Calu3 (cell line): ENCODE results near the gene SERTAD4. TPM values are rescaled to one million over a fixed set of nuclear protein-coding genes. Genes with fewer than 3 reads are reported as not detected.

Source experiments
- BruUV-seq: library from RNA; stranded (reverse); fragments of 400-500 nt; replicated peaks from 2 replicates; lab custom pipeline; 2021; lab: Mats Ljungman, UMichigan
- CTCF ChIA-PET: fragments of 300-600 bp; sonication (Branson Sonifier 250); formaldehyde crosslinking; loops from one replicate; lab custom pipeline; 2022; ENCODE audit warnings: antibody characterized with exemption; lab: Charles Lee
- DNase-seq: peaks from one replicate; pipeline ENCODE4 v3.0.0; 2022
- H3K27ac Mint-ChIP-seq: one replicate; pipeline ENCODE4 v1.8.0; 2022; ENCODE audit warnings: mixed read lengths; ENCODE audit not compliant: unreplicated experiment
- H3K27me3 Mint-ChIP-seq: one replicate; pipeline ENCODE4 v1.8.0; 2022; ENCODE audit warnings: mixed read lengths; ENCODE audit not compliant: unreplicated experiment
- H3K36me3 Mint-ChIP-seq: one replicate; pipeline ENCODE4 v1.8.0; 2022; ENCODE audit warnings: mild to moderate bottlenecking, moderate library complexity, mixed read lengths; ENCODE audit not compliant: insufficient read depth, unreplicated experiment
- H3K4me1 Mint-ChIP-seq: one replicate; pipeline ENCODE4 v1.8.0; 2022; ENCODE audit warnings: mild to moderate bottlenecking, low read depth, mixed read lengths; ENCODE audit not compliant: unreplicated experiment
- H3K4me3 Mint-ChIP-seq: one replicate; pipeline ENCODE4 v1.8.0; 2022; ENCODE audit warnings: mild to moderate bottlenecking, low read depth, moderate library complexity, mixed read lengths; ENCODE audit not compliant: unreplicated experiment
- H3K9me3 Mint-ChIP-seq: one replicate; pipeline ENCODE4 v1.8.0; 2022; ENCODE audit warnings: low read depth, mixed read lengths; ENCODE audit not compliant: unreplicated experiment
- intact Hi-C: fragments of 100-400 bp; cut with micrococcal nuclease; formaldehyde crosslinking; loops from one replicate; pipeline ENCODE4 v1.10.0; 2022; ENCODE audit not compliant: unreplicated experiment
- total RNA-seq: library from RNA; stranded (reverse); gene quantifications from 2 replicates; pipeline ENCODE4 v1.2.3, GENCODE V29; 2022
- TF ChIP-seq, protein P1 (sequence below): fragments of 200-600 bp; IDR thresholded peaks from one replicate; pipeline ENCODE4 v1.8.0; 2022; ENCODE audit warnings: antibody characterized with exemption; ENCODE audit not compliant: unreplicated experiment

SERTAD4 gene
- total RNA-seq, 1 experiment from 2014 or later: 14.7 TPM

DNA sequence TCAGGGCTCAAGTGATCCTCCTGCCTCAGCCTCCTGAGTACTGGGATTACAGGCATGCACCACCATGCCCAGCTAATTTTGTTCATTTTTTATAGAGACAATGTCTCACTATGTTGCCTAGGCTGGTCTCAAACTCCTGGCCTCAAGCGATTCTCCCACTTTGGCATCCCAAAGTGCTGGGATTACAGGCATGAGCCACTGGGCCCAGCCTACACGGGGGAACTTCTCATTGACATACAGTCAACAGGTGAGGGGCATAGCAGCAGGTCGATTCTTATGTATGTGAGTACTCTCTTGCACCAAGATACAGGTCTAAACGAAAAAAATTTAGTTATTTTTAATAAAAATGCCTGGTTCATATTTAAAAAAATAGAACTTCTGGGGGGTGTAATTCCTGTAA lies 56.7 kb downstream of the SERTAD4 start:
- Mint-ChIP-seq H3K27ac (no peak overlapping the region), H3K4me3 (no peak overlapping the region), H3K4me1 (peaks cover 8% of the 10 kb centered on the region), H3K9me3 (no peaks in the 10 kb centered on the region), H3K36me3 (no peaks in the 10 kb centered on the region), H3K27me3 (peaks cover 33% of the 10 kb centered on the region)
- no peak for DNase-seq
- BruUV-seq: no TSS peak
- TF ChIP-seq, protein P1, sequence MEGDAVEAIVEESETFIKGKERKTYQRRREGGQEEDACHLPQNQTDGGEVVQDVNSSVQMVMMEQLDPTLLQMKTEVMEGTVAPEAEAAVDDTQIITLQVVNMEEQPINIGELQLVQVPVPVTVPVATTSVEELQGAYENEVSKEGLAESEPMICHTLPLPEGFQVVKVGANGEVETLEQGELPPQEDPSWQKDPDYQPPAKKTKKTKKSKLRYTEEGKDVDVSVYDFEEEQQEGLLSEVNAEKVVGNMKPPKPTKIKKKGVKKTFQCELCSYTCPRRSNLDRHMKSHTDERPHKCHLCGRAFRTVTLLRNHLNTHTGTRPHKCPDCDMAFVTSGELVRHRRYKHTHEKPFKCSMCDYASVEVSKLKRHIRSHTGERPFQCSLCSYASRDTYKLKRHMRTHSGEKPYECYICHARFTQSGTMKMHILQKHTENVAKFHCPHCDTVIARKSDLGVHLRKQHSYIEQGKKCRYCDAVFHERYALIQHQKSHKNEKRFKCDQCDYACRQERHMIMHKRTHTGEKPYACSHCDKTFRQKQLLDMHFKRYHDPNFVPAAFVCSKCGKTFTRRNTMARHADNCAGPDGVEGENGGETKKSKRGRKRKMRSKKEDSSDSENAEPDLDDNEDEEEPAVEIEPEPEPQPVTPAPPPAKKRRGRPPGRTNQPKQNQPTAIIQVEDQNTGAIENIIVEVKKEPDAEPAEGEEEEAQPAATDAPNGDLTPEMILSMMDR: no peak
- CTCF ChIA-PET: no interaction called here
- intact Hi-C loops: no loop called here

DNA sequence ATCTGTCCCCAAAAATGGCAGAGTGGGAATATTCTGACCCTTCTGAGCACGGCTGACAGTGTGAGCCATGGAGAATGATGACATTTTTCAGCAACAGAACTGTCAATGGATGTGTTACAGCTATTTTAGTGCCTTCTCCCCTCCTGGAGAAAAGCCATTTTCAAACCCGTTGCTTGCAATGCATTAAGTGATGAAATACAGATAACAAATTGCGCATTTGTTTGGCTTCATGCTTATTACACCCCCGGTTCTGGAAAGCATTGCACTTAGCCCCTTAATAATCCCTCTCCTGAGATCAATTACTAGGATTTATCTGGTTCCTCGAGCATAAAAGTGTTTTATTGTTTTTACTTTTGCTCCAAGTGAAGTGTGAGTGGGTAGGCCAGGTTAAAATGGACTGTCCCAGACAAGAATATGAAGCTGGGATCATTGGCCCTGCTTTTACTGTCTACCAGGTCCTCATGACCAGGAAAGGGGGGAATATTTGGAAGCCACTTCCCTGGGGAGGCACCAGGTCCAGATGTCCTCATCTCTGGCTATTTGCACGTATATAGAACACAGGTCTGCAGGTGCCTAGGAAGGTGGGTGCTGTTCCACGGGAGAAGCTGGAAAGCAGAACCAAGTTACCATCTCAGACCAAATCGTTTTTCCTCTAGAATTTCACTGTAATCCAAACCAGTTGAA lies 58.6 kb downstream of the SERTAD4 start:
- TF ChIP-seq, protein P1: no peak
- Mint-ChIP-seq H3K4me1 (peaks cover 8% of the 10 kb centered on the region), H3K27ac (no peak overlapping the region), H3K4me3 (no peak overlapping the region), H3K9me3 (no peaks in the 10 kb centered on the region), H3K36me3 (no peaks in the 10 kb centered on the region), H3K27me3 (peaks cover 19% of the 10 kb centered on the region)
- DNase-seq: no peak
- no TSS peak for BruUV-seq
- intact Hi-C loops: loop anchor here (5.0 kb wide), 2 partner anchors 54 to 89 kb away; no protein-coding TSS in a partner anchor
- CTCF ChIA-PET: interaction anchor here (0.7 to 2.2 kb wide), 4 partner anchors 11 to 57 kb away, joined by 4 to 13 read pairs (median 6); no protein-coding TSS in a partner anchor

DNA sequence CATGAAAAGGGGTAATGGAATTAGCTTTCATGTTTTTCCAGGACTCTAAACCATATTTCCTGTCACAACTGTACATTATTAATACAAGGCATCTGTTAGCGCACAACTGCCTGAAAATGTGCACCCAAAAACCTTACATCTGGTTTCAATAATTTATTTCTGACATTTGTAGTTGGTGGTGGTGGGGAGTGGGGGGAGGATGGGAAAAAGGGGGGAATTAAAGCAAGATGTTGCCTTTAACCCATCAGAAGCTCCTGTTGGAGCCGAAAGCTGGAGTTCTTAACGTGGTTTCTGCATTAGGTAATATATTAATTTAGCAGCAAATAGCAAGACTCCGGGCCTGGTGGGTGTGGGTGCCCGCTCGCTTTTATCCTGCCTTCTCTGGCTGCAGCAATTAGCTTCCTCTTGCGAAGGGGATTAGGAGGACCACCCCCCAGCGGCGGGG lies 59.2 kb downstream of the SERTAD4 start:
- no peak for DNase-seq
- no peak overlapping the region for H3K27ac Mint-ChIP-seq
- BruUV-seq: no TSS peak
- TF ChIP-seq, protein P1: no peak
- CTCF ChIA-PET: interaction anchor here (0.6 to 2.2 kb wide), 7 partner anchors 10 to 235 kb away, joined by 3 to 13 read pairs (median 4); no protein-coding TSS in a partner anchor
- no peaks in the 10 kb centered on the region for H3K9me3 Mint-ChIP-seq
- H3K36me3 Mint-ChIP-seq: no peaks in the 10 kb centered on the region
- H3K27me3 Mint-ChIP-seq: peaks cover 19% of the 10 kb centered on the region
- H3K4me1 Mint-ChIP-seq: peaks cover 8% of the 10 kb centered on the region
- intact Hi-C loops: loop anchor here (5.0 kb wide), 2 partner anchors 55 to 90 kb away; no protein-coding TSS in a partner anchor
- peak overlapping the region; percentile 72 for H3K4me3 Mint-ChIP-seq

- Mint-ChIP-seq H3K27ac (peak overlapping the region; percentile 60), H3K9me3 (no peaks in the 10 kb centered on the region), H3K4me1 (peaks cover 8% of the 10 kb centered on the region), H3K27me3 (peaks cover 19% of the 10 kb centered on the region), H3K36me3 (no peaks in the 10 kb centered on the region), H3K4me3 (peak overlapping the region; percentile 72)
- peak; percentile 92 for DNase-seq
- TF ChIP-seq, protein P1: peak; percentile 59
- intact Hi-C loops: loop anchor here (5.0 kb wide), 2 partner anchors 55 to 90 kb away; no protein-coding TSS in a partner anchor
- no TSS peak for BruUV-seq
- CTCF ChIA-PET: interaction anchor here (0.6 to 2.2 kb wide), 8 partner anchors 9 to 234 kb away, joined by 3 to 13 read pairs (median 4); no protein-coding TSS in a partner anchor
These were observed 59.8 kb downstream of the SERTAD4 start for GRCh38 chr1:210292231-210292871.
